ENCODE results near the gene CDKN1B.

DNA sequence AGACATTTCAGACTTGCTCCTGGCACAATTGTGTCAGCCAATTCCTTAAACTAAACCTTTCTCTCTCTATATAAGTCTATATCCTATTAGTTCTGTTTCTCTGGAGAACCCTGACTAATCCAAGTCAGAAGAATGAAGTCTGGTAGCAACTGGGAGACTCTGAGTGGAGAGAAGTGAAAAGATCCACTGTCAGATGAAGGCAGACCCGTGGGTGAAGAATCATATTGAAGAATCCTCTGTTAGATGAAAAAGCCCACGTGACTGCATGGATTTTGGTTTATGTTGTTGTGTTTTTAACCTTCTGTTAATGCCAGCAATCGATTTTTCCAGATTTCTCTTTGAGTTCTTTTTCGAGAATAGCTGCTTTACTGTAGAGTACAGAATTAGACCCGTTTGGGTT is 38.8 kb downstream of the CDKN1B start:
- TF ChIP-seq, protein P1, sequence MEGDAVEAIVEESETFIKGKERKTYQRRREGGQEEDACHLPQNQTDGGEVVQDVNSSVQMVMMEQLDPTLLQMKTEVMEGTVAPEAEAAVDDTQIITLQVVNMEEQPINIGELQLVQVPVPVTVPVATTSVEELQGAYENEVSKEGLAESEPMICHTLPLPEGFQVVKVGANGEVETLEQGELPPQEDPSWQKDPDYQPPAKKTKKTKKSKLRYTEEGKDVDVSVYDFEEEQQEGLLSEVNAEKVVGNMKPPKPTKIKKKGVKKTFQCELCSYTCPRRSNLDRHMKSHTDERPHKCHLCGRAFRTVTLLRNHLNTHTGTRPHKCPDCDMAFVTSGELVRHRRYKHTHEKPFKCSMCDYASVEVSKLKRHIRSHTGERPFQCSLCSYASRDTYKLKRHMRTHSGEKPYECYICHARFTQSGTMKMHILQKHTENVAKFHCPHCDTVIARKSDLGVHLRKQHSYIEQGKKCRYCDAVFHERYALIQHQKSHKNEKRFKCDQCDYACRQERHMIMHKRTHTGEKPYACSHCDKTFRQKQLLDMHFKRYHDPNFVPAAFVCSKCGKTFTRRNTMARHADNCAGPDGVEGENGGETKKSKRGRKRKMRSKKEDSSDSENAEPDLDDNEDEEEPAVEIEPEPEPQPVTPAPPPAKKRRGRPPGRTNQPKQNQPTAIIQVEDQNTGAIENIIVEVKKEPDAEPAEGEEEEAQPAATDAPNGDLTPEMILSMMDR (IDR thresholded peaks at IDR 0.05) = no peak
- no peak for TF ChIP-seq POLR2A (IDR thresholded peaks at IDR 0.05)
